GM19043 (cell line): ENCODE results near the gene HAPLN3.

Experiments used
- ATAC-seq: cut with Tn5 transposase; IDR thresholded peaks from one replicate; pipeline ENCODE4 v1.9.1; 2021; ENCODE audit warnings: low read depth; ENCODE audit not compliant: unreplicated experiment

Gene HAPLN3

DNA sequence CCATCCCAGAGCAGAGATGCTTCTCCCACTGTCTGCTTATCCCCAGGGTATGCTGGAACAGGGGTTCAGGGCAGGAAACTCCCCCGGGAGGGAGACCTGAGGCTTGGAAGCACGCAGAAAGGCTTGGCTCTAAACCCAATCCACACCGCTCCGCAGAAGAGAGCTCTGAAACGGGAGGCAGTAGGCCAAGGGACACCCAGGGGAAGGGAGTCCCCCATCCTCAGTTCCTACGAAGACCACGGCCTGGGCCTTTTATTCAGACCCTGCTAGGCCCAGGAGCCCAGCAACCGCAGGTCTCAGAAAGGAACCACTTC lies 1.8 kb upstream of the HAPLN3 start:
- ATAC-seq, result no peak

GRCh38 chr15:88896333-88897033 lies 1.1 kb upstream of the HAPLN3 start:
- no peak for ATAC-seq

DNA sequence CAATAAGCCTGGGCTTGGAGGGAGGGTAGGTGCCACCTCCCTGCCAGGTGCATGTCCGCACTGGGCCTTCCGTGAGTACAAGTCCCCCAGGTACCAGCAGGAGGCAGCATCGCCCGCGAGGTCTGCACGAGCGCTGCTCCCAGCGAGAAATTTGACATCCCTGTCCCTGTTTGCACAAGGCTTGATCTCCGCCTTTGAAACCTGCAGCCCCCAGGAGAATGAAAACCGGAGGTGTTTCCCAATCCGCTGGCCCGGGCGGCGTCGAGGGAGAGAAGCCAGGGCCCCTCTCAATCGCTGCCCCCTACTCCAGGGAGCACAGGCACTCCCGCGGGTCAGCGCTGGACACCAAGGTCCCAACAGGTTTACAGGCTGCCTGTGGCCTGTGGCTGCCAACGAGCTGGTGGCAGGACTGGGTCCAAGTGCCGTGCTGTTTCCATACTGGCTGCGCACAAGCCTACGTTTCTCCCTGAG lies 961 bp downstream of the HAPLN3 start:
- no peak for ATAC-seq

- ATAC-seq, result no peak
Observed at GRCh38 chr15:88891540-88892254, 3.6 kb downstream of the HAPLN3 start.

- ATAC-seq, result no peak
Observed at GRCh38 chr15:88890495-88890894, 4.8 kb downstream of the HAPLN3 start.

GRCh38 chr15:88888719-88889118 lies 6.6 kb downstream of the HAPLN3 start:
- ATAC-seq, result no peak

DNA sequence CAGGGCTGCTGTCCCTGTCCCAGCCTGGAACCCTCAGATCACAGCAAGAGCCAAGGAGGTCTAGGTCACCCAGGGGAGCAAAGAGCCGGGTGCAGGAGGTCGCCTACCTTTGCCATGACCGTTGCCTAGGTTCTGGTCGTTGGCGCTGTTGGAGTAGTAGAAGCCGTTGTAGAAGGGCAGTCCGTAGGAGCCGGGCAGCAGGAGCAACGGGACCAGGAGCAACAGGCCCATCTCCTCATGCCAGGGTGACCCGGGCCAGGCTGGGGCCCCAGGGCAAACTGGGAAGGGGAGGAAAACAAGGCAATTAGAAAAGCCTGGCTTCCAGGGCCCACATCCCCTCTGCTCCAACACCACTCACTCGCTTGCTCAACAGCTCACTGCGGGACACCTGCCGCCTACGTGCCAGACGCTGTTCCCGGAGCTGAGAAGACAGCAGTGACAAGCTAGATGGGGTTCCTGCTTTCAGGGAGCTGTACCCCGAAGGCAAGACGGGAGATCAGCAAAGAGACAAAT lies 8.2 kb downstream of the HAPLN3 start:
- no peak for ATAC-seq

- ATAC-seq, result no peak
Observed at GRCh38 chr15:88882785-88883184, 12.6 kb downstream of the HAPLN3 start.

GRCh38 chr15:88881775-88882174 lies 13.6 kb downstream of the HAPLN3 start:
- no peak for ATAC-seq

DNA sequence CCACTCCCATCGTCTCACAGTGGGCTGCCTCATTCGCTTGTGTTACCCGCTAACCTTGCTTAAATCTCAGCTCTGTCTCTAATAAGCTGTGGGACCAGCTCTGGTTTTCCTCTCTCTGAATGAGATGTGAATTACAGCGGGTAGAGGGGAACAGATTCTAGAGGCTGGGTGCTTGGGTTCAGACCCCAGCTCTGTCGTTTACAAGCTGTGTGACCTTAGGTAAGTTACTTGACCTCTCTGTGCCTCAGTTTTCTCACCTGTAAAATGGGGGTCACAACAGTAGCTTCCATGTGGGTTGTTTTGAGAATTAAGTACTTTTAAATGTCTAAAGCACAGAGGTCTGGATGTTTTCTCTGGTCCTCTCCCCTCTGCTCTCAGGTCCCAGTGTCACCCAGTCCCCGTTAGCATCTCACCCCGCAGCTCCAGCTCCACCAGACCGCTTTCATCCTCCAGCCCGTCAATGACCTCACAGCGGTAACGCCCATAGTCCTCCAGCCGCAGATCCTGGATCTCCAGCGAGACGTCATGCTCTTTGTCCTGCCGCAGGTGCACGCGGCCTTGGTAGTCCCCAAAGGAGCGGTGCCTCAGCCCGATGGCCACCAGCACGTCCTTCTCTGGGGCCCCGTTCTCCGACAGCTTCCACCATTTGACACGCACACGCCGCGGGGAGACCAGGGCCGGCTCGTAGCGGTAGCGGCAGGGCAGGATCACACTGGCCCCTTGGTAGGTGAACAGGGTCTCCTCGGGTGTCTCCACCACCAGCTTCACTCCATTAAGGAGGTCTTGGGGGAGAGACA lies 14.2 kb downstream of the HAPLN3 start:
- ATAC-seq, result no peak

DNA sequence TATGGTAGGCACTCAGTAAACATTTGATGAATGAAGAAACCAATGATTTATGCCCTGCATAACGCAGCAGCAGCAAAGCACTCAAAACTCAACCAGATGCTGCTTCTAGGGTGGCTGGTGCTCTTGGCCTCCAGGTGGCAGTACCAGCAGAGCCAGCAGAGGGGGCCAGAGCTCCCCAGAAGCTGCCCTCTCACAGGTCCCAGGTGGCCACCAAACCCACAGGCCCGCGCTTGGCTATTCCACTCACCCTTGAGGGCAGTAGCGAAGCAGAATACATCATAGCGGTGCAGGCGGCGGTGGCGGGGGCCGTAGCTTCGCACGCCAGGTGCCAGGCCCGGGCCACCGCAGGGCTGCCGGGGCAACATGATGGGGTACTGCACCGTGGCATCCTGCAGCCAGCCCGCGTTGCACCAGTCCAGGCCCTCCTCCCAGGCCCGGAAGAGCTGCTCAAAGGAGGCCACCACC lies 16.6 kb downstream of the HAPLN3 start:
- no peak for ATAC-seq

- ATAC-seq, result no peak
Observed at GRCh38 chr15:88877906-88878305, 17.4 kb downstream of the HAPLN3 start.

- ATAC-seq, result no peak
Observed at GRCh38 chr15:88877415-88877814, 17.9 kb downstream of the HAPLN3 start.

GRCh38 chr15:88876573-88876972 lies 18.8 kb downstream of the HAPLN3 start:
- ATAC-seq, result no peak

DNA sequence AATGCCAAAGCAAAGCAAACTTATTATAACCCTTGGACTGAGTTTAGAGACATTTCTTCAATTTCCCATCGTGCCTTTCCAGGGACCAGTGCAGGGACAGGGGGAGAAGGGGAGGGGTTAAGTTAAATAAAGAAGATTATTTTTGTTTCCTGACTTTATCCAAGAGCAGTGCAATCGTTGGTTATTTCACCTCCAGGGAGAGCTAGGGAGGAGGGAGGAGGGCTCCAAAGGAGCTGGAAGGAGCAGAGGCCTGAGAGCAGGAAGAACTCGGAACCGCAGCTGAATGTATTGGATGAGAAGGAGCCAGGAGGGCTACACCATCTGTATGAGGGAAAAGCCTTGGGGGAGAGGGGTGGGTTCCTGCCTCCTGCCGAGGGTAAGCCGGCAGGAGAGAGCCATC lies 20.7 kb downstream of the HAPLN3 start:
- no peak for ATAC-seq

GRCh38 chr15:88874275-88874674 lies 21.1 kb downstream of the HAPLN3 start:
- ATAC-seq, result no peak

GRCh38 chr15:88873786-88874185 lies 21.6 kb downstream of the HAPLN3 start:
- ATAC-seq, result no peak

- ATAC-seq, result no peak
Observed at GRCh38 chr15:88872706-88873105, 22.6 kb downstream of the HAPLN3 start.

DNA sequence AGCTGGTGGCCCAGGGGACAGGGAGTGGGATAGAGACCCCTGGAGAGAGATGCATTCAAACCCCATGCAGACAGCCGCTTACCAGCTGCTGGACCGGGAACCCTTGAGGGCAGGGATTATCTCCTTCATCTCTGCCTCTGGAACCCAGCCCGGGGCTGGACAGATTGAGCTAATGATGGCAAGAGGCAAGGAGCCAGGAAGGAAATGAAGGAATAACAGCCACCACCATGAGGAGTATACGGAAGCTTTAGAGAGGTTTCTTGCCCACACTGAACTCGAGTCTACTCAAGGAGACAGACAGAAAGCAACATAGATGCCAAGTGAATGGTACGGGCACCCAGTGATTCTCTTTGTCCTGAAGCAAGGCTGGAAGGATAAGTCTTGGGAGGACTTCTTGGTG lies 23.2 kb downstream of the HAPLN3 start:
- no peak for ATAC-seq

- ATAC-seq, result no peak
Observed at GRCh38 chr15:88871313-88871712, 24.0 kb downstream of the HAPLN3 start.

DNA sequence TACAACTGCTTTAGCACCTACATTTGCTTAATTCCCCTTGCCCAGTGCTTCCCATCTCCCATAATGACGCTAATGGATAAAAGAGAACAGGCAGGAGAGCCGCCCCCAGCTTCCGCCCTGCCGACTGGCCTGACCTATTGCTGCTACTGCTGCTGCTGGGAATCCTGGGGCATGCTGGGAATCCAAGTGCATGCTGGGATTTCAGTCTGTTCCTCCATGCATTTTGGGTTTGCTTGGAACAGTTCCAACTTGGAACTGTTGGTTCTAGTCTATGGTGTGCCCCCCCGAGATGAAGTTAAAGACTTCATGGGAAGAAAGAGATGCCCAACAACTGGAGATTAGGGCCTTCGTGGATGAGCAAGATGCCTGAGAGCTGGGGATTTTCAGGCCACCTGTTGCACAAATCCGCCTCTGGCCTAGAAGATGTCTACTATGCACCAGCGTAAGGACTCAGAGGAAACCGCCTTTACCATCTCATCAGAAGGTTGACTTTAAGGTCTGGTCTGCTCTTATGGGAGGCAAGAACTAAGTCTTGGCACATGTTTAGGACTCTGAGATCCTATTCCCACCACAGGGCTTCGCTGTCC lies 29.0 kb downstream of the HAPLN3 start:
- no peak for ATAC-seq
